ENCODE measurements around the gene KLRK1. TPM values are rescaled to one million over a fixed set of nuclear protein-coding genes. Genes with fewer than 3 reads are reported as not detected.
"Not testable (repeated sequence)": the region's sequence is repeated elsewhere in the genome, so short reads cannot be mapped to it uniquely, and the experiment has no call there.

The KLRK1 gene
- total RNA-seq, 3 donors from 2014 or later: 2.6 to 7.0 (median 3.8) TPM

- TF ChIP-seq POLR2A (IDR thresholded peaks at IDR 0.05): no peak
- TF ChIP-seq CTCF (IDR thresholded peaks at IDR 0.05): no peak
- no peak for TF ChIP-seq POLR2AphosphoS5 (IDR thresholded peaks at IDR 0.05)
- Histone ChIP-seq H3K9me3 (no peaks in the 10 kb centered on the region), H3K27ac (peak overlapping the region in 1 of 2 donors; percentile 7), H3K4me3 (no peak overlapping the region), H3K27me3 (no peaks in the 10 kb centered on the region), H3K36me3 (no peaks in the 10 kb centered on the region), H3K4me1 (peaks cover 0 to 4% of the 10 kb centered on the region in 2 donors)
- intact Hi-C loops (cut with DNase I; ENCODE audit: low total_unique reads): no loop called here
- peak in 1 of 2 donors; percentile 78 for DNase-seq (ENCODE audit: low spot score in 2 of 2)
Measured at GRCh38 chr12:10392394-10392930, 2.6 kb upstream of the KLRK1 start.

- H3K4me3 ChIP-seq; H3K9me3 ChIP-seq; H3K27ac ChIP-seq; DNase-seq (ENCODE audit: low spot score in 2 of 2); intact Hi-C loops (cut with DNase I; ENCODE audit: low total_unique reads); H3K27me3 ChIP-seq; H3K36me3 ChIP-seq; H3K4me1 ChIP-seq: not testable (repeated sequence)
Measured at GRCh38 chr12:10390991-10391390, 1.1 kb upstream of the KLRK1 start.

- no peaks in the 10 kb centered on the region for H3K36me3 ChIP-seq
- H3K4me1 ChIP-seq: no peaks in the 10 kb centered on the region
- H3K27ac ChIP-seq: no peak overlapping the region
- no peak for TF ChIP-seq POLR2A (IDR thresholded peaks at IDR 0.05)
- TF ChIP-seq POLR2AphosphoS5 (IDR thresholded peaks at IDR 0.05): no peak
- no peak for TF ChIP-seq CTCF (IDR thresholded peaks at IDR 0.05)
- intact Hi-C loops (cut with DNase I; ENCODE audit: low total_unique reads): no loop called here
- H3K27me3 ChIP-seq: no peaks in the 10 kb centered on the region
- no peak overlapping the region for H3K4me3 ChIP-seq
- DNase-seq (ENCODE audit: low spot score in 2 of 2): no peak
- peaks cover 0 to 4% of the 10 kb centered on the region in 2 donors for H3K9me3 ChIP-seq
Measured at GRCh38 chr12:10388624-10389413, 1.0 kb downstream of the KLRK1 start.

GRCh38 chr12:10387498-10387897 lies 2.3 kb downstream of the KLRK1 start:
- intact Hi-C loops (cut with DNase I; ENCODE audit: low total_unique reads); H3K9me3 ChIP-seq; H3K27me3 ChIP-seq; H3K36me3 ChIP-seq; H3K4me1 ChIP-seq; H3K27ac ChIP-seq; H3K4me3 ChIP-seq; DNase-seq (ENCODE audit: low spot score in 2 of 2): not testable (repeated sequence)

- H3K27ac ChIP-seq: no peak overlapping the region
- TF ChIP-seq CTCF (IDR thresholded peaks at IDR 0.05) (no peak), POLR2AphosphoS5 (IDR thresholded peaks at IDR 0.05) (no peak), POLR2A (IDR thresholded peaks at IDR 0.05) (no peak)
- DNase-seq (ENCODE audit: low spot score in 2 of 2): no peak
- H3K4me1 ChIP-seq: no peaks in the 10 kb centered on the region
- no peaks in the 10 kb centered on the region for H3K27me3 ChIP-seq
- intact Hi-C loops (cut with DNase I; ENCODE audit: low total_unique reads): no loop called here
- no peaks in the 10 kb centered on the region for H3K36me3 ChIP-seq
- peaks cover 0 to 4% of the 10 kb centered on the region in 2 donors for H3K9me3 ChIP-seq
- no peak overlapping the region for H3K4me3 ChIP-seq
Measured at GRCh38 chr12:10386857-10387256, 3.0 kb downstream of the KLRK1 start.

- peaks cover 0 to 4% of the 10 kb centered on the region in 2 donors for H3K9me3 ChIP-seq
- H3K27ac ChIP-seq: no peak overlapping the region
- DNase-seq (ENCODE audit: low spot score in 2 of 2): no peak
- H3K27me3 ChIP-seq: no peaks in the 10 kb centered on the region
- H3K36me3 ChIP-seq: no peaks in the 10 kb centered on the region
- no peak overlapping the region for H3K4me3 ChIP-seq
- no peak for TF ChIP-seq POLR2AphosphoS5 (IDR thresholded peaks at IDR 0.05)
- TF ChIP-seq POLR2A (IDR thresholded peaks at IDR 0.05): no peak
- no peak for TF ChIP-seq CTCF (IDR thresholded peaks at IDR 0.05)
- intact Hi-C loops (cut with DNase I; ENCODE audit: low total_unique reads): no loop called here
- H3K4me1 ChIP-seq: no peaks in the 10 kb centered on the region
Measured at GRCh38 chr12:10385166-10385613, 4.7 kb downstream of the KLRK1 start.

Data from breast epithelium (tissue), 4 donors.